T-helper 2 cell (primary cell): ENCODE results near the gene GREM1.

Experiments used
- DNase-seq, 5 experiments: peaks; one replicate each; pipeline versions ENCODE4 v3.0.0 to v3.0.0-alpha.2; 2012 to 2022

The GREM1 gene

GRCh38 chr15:32698773-32699390 lies 18.9 kb upstream of the GREM1 start:
- no peak for DNase-seq

- no peak for DNase-seq
Observed at GRCh38 chr15:32700501-32701150, 17.2 kb upstream of the GREM1 start.

DNA sequence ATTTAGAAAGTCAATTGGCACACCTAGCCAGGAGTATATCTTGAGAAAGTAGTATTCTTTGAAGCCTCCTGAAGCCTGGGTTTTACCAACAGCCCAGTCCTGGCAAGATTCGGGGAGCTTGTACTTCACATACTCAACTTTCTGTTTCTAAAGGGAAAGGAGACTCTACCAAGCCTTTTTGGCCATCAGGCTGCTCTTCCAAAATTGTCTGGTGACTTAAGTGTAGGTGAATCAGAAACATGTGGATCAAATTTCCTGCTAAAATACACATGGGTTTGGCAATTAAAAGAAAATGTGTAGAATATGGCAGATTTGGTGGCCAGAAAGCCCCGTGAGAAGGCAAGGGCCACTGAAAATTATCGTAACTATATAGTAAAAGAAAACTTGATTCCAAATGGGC lies 15.9 kb upstream of the GREM1 start:
- no peak for DNase-seq

DNA sequence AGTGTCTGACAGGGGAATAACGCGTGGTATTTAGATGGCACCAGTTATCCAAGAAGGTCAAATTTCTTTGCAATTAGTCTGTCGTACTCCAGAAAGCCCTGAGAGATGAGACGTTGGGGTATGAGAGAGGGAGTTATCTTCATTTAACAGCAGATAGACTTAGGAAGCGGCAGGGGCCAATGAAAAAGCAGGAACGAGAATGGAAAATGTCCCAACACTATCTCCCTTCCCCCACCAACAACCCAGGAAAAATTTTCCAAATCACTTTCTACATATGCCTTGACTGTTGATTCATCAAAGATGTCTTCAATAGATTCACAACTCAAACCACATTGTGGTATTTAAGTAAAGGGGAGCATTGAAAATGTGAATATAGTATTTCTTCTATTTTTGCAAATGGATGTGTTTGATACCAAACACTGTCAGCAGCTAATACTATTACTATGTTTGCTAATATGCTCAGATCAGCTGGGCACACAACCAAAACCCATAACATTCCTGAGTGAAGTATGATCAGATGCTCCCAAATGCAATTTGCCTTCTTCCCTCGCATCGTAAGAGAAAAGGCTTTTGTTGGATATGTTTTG lies 13.3 kb upstream of the GREM1 start:
- no peak for DNase-seq

- no peak for DNase-seq
Observed at GRCh38 chr15:32705446-32705845, 12.4 kb upstream of the GREM1 start.

DNA sequence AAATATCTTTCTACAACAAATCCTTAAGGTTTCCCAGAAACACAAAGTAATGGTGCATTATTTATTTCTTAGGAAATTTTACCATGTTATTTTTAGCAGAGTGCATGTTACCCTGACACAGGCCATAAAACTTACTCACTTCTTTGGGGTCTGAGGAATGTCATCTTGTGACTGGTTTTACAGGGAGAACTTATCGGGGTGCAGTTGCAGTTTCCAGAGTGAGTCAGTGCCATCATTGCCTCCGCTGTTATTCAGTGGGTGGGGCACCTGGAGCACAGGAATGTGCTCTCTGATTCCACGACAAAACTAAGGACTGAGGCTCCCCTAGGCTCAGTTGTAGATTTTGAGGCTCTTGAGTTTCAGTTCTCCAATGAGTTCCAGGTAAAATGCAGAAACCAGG lies 11.1 kb upstream of the GREM1 start:
- DNase-seq: no peak

- DNase-seq: no peak
Observed at GRCh38 chr15:32707436-32707835, 10.4 kb upstream of the GREM1 start.

- no peak for DNase-seq
Observed at GRCh38 chr15:32709295-32710033, 8.3 kb upstream of the GREM1 start.

DNA sequence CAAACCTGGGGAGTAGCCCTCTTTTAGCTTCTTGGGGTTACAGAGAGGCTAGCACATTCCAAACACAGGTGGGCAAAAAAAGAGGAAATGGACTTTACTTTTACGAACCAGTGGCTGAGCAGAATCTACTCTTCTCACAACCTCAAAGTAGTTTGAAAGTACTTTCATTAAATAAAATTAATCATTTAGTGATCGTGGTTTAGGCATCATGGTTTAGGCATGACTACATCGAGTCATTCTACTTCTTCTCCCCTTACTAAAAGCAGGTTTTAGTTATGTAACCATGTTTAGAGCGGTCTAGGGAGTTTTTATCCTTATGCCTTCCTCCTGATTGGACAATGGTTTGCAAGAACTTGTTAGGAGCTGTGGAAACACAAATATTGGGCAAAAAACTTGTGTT lies 2.5 kb upstream of the GREM1 start:
- DNase-seq: no peak

- no peak for DNase-seq
Observed at GRCh38 chr15:32716216-32716914, 1.4 kb upstream of the GREM1 start.

GRCh38 chr15:32716915-32717425 lies 834 bp upstream of the GREM1 start:
- DNase-seq: peak in 1 of 5 experiments; percentile 3

DNA sequence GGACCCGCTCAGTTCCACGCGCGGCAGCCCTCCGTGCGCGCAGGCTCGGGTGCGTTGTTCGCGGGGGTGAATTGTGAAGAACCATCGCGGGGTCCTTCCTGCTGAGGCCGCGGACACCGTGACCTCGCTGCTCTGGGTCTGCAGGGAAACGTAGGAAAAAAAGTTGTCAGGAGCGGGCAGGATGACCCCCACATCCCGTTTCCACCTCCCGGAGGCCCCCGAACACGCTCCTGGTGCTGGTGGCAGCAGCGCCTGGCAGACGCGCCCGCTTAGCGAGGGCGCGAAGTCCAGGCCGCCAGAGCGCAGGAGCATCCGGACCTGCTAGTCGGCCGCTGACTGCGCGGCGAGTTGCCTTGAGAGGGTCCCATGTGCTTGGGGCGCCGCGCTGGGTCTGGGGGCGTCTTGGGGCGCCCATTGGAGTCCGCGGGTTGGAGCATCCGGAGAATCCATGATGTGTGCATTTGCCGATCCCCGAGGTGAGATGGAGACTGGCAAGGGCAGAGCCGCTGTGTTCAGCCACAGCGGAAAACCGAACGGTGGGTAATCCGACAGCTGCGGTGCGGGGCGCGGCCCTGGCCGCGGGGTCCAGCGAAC lies 520 bp downstream of the GREM1 start:
- DNase-seq: peak in 1 of 5 experiments; percentile 16

- DNase-seq: peak in 1 of 5 experiments; percentile 30
Observed at GRCh38 chr15:32718821-32719716, 1.3 kb downstream of the GREM1 start.

DNA sequence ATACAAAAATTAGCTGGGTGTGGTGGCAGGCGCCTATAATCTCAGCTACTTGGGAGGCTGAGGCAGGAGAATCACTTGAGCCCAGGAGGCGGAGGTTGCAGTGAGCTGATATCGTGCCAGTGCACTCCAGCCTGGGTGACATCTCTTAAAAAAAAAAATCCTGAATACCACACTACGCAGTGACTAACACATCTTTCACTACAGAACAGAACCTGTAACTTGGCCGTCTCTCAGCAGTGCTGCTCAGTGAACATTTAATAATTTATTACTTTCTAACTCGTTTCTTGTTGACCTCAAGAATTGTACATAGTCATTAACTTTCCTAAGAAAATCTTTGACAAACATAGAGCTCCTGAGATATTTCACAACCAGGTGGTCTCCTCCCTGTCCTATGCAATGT lies 3.8 kb downstream of the GREM1 start:
- DNase-seq: no peak

- no peak for DNase-seq
Observed at GRCh38 chr15:32722136-32722535, 4.3 kb downstream of the GREM1 start.

GRCh38 chr15:32723171-32723948 lies 5.6 kb downstream of the GREM1 start:
- peak in 1 of 5 experiments; percentile 74 for DNase-seq

- DNase-seq: no peak
Observed at GRCh38 chr15:32729700-32730395, 12.0 kb downstream of the GREM1 start.

- DNase-seq: no peak
Observed at GRCh38 chr15:32730677-32731654, 13.2 kb downstream of the GREM1 start.
